Activated CD4-positive, alpha-beta memory T cell treated with anti-CD3 and anti-CD28 coated beads, Interleukin-2, amount 10 ng/mL, durations not matched to agents 7 days and 5 days (primary cell): ENCODE results near the gene GPR146. TPM values are rescaled to one million over a fixed set of nuclear protein-coding genes. Genes with fewer than 3 reads are reported as not detected.

ENCODE experiments used
- CTCF ChIA-PET: fragments of 350-600 bp; sonication (Branson Sonifier 250); formaldehyde crosslinking; loops from one replicate; lab custom pipeline; 2021; ENCODE audit warnings: antibody characterized with exemption, inconsistent platforms; lab: Charles Lee
- POLR2A ChIA-PET: fragments of 350-600 bp; sonication (Branson Sonifier 250); formaldehyde crosslinking; loops from one replicate; lab custom pipeline; 2021; ENCODE audit warnings: antibody characterized with exemption; lab: Charles Lee
- DNase-seq: peaks from one replicate; pipeline ENCODE4 v3.0.0-alpha.2; 2020
- H3K27ac Mint-ChIP-seq: one replicate; pipeline ENCODE4 v1.8.0; 2021; ENCODE audit warnings: mild to moderate bottlenecking, mixed read lengths
- H3K27me3 Mint-ChIP-seq: one replicate; pipeline ENCODE4 v1.8.0; 2021; ENCODE audit warnings: mixed read lengths
- H3K36me3 Mint-ChIP-seq: one replicate; pipeline ENCODE4 v1.8.0; 2021; ENCODE audit warnings: low read depth, mixed read lengths
- H3K4me1 Mint-ChIP-seq: one replicate; pipeline ENCODE4 v1.8.0; 2021; ENCODE audit warnings: mixed read lengths
- H3K4me3 Mint-ChIP-seq: one replicate; pipeline ENCODE4 v1.8.0; 2021; ENCODE audit warnings: mild to moderate bottlenecking, mixed read lengths
- H3K9me3 Mint-ChIP-seq: one replicate; pipeline ENCODE4 v1.8.0; 2021; ENCODE audit warnings: mixed read lengths
- total RNA-seq, 2 experiments: library from RNA; stranded (reverse); gene quantifications; one replicate each; pipeline ENCODE4 v1.2.3, GENCODE V29; 2021

Gene GPR146
- total RNA-seq, 2 experiments from 2014 or later: 10.0 to 10.1 TPM

DNA sequence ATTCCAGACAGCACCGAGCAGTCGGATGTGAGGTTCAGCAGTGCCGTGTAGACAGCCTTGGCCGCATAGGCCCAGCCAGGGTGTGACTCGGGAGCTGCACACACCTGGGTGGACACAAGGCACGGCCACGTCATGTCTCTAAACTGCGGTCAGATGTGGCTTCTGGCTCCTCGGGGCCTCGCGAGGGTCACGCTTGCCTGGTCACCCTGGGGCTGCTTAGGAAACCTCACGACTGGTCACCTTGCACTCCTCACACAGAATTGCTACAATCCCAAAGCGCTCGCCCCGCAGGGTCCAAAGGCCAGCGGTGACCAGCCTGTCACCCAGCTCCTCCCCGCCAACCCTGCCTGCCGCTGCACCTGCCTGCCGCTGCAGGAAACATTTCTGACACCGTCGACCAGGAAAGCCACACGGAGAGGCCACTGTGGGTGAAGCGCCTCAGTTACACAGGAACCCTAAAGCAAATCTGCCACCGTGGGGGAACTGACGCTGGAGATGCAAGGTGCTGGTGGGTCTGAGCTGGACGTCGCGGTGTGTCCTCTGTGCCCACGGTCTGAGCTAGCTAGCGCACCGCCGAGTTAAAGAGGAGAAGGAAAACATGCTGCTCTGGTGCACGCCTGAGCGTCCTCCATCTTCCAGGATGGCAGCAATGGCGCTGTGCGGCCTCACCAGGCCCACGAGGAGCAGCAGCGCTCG lies 48.6 kb downstream of the GPR146 start:
- Mint-ChIP-seq H3K36me3 (no peaks in the 10 kb centered on the region), H3K27me3 (no peaks in the 10 kb centered on the region), H3K4me1 (no peaks in the 10 kb centered on the region), H3K9me3 (no peaks in the 10 kb centered on the region), H3K27ac (no peak overlapping the region), H3K4me3 (no peak overlapping the region)
- no peak for DNase-seq
- CTCF ChIA-PET: no interaction called here
- POLR2A ChIA-PET: no interaction called here

- Mint-ChIP-seq H3K4me3 (no peak overlapping the region), H3K9me3 (no peaks in the 10 kb centered on the region), H3K4me1 (no peaks in the 10 kb centered on the region), H3K27ac (no peak overlapping the region), H3K36me3 (no peaks in the 10 kb centered on the region), H3K27me3 (no peaks in the 10 kb centered on the region)
- no peak for DNase-seq
- CTCF ChIA-PET: no interaction called here
- POLR2A ChIA-PET: interaction anchor here (0.7 kb wide), 1 partner anchor 99 kb away, joined by 3 read pairs; no protein-coding TSS in a partner anchor
Measured at GRCh38 chr7:1093502-1093843, 49.1 kb downstream of the GPR146 start.

DNA sequence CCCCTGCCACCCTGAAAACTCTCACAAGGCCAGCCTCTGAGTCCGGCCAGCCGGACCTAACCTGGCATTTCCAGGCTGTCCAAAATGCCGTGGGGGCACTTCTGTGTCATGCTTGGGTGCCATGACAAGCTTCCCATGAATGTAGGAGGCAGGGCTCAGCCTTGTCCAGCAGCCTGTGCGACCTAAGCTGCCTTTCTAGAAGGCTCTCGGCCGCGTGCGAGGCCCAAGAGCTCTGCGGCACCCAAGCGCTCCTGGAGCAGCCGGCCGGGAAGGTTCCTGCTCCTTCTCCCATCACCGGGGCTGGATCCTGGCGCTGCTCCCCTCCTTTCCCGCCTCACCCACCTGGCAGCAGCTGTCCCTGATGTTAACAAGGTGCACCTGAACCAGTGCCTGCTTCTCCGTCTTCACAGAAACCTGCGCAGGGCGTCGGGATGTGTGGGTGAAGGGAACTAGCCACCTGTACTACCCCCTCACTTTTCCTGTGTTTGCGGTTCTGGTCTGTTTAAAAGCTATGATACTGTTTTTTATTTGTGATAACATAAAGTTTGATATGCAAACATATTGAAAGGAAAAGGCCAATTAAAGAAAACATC lies 49.7 kb downstream of the GPR146 start:
- CTCF ChIA-PET: interaction anchor here (0.6 to 1.0 kb wide), 3 partner anchors 9 to 139 kb away, joined by 3 to 5 read pairs (median 3); no protein-coding TSS in a partner anchor

GRCh38 chr7:1094870-1095269 lies 50.5 kb downstream of the GPR146 start:
- ChIA-PET POLR2A (no interaction called here), CTCF (interaction anchor here (1.0 kb wide), 1 partner anchor 9 kb away, joined by 3 read pairs; no protein-coding TSS in a partner anchor)
- Mint-ChIP-seq H3K27me3 (no peaks in the 10 kb centered on the region), H3K4me3 (no peak overlapping the region), H3K36me3 (no peaks in the 10 kb centered on the region), H3K9me3 (no peaks in the 10 kb centered on the region), H3K4me1 (no peaks in the 10 kb centered on the region), H3K27ac (no peak overlapping the region)
- no peak for DNase-seq

More for the DNA sequence above, 49.7 kb downstream of the GPR146 start:
- Mint-ChIP-seq H3K27me3 (no peaks in the 10 kb centered on the region), H3K4me3 (no peak overlapping the region), H3K4me1 (no peaks in the 10 kb centered on the region), H3K27ac (no peak overlapping the region), H3K9me3 (no peaks in the 10 kb centered on the region), H3K36me3 (no peaks in the 10 kb centered on the region)
- no peak for DNase-seq
- POLR2A ChIA-PET: interaction anchor here (0.7 kb wide), 1 partner anchor 99 kb away, joined by 3 read pairs; no protein-coding TSS in a partner anchor

- H3K9me3 Mint-ChIP-seq: no peaks in the 10 kb centered on the region
- H3K27ac Mint-ChIP-seq: no peak overlapping the region
- H3K36me3 Mint-ChIP-seq: no peaks in the 10 kb centered on the region
- H3K4me1 Mint-ChIP-seq: no peaks in the 10 kb centered on the region
- no peak for DNase-seq
- ChIA-PET POLR2A (no interaction called here), CTCF (no interaction called here)
- no peak overlapping the region for H3K4me3 Mint-ChIP-seq
- no peaks in the 10 kb centered on the region for H3K27me3 Mint-ChIP-seq
Measured at GRCh38 chr7:1095621-1096155, 51.3 kb downstream of the GPR146 start.

DNA sequence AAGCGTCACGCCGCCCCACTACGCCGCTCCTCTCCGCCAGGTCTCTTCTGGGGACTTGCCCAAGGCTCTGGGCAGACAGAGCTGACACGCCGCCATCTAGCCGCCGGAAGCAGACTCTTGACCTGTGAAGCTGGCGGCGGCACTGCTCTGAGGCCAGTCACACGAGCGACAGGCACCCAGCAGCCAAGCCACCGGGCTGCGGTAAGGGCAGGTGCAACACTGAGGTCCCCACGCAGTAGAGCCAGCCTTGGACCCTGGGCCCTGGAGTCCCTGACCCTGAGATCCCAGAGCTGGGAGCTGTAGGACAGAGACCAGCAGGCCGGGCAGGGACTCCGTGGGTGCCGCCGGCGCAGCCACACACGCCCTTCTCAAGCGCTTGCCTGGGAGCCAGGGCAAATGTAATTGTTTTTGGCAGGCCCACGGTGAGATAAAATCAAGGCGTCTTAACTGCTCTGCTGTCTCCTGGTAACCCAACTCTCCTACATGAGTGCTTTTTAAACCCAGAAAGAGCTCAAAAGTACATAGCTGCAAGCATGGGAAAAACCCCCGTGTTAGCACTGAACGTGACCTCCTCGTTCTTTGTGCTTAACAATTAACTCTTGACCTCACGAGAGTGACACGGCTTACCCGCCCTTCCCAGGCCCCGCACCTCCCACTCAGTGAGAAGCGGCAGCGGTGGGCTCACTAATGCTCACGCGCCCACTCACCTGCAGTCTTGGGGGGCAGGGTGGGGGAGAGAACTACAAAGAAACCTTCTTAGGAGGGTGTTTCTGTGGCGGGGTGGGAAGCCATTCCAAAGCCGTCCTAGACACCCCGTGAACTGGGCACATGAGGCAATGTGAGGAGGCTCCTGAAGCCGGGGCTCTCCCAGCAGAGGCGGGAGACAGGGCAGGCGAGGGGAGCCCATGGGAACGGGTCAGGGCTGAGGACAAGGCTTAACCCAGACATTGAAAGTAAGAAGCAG lies 52.1 kb downstream of the GPR146 start:
- Mint-ChIP-seq H3K27me3 (no peaks in the 10 kb centered on the region), H3K36me3 (no peaks in the 10 kb centered on the region), H3K4me3 (no peak overlapping the region), H3K9me3 (no peaks in the 10 kb centered on the region), H3K27ac (no peak overlapping the region), H3K4me1 (no peaks in the 10 kb centered on the region)
- POLR2A ChIA-PET: no interaction called here
- DNase-seq: no peak
- CTCF ChIA-PET: interaction anchor here (1.3 kb wide), 1 partner anchor 9 kb away, joined by 3 read pairs; the partner anchor contains the start of gene GPER1

- no peak for DNase-seq
- Mint-ChIP-seq H3K27ac (no peak overlapping the region), H3K4me3 (no peak overlapping the region), H3K9me3 (no peaks in the 10 kb centered on the region), H3K27me3 (no peaks in the 10 kb centered on the region), H3K4me1 (peaks cover 3% of the 10 kb centered on the region), H3K36me3 (no peaks in the 10 kb centered on the region)
- POLR2A ChIA-PET: no interaction called here
- CTCF ChIA-PET: interaction anchor here (1.3 kb wide), 1 partner anchor 9 kb away, joined by 3 read pairs; the partner anchor contains the start of gene GPER1
Measured at GRCh38 chr7:1097120-1097504, 52.8 kb downstream of the GPR146 start.

DNA sequence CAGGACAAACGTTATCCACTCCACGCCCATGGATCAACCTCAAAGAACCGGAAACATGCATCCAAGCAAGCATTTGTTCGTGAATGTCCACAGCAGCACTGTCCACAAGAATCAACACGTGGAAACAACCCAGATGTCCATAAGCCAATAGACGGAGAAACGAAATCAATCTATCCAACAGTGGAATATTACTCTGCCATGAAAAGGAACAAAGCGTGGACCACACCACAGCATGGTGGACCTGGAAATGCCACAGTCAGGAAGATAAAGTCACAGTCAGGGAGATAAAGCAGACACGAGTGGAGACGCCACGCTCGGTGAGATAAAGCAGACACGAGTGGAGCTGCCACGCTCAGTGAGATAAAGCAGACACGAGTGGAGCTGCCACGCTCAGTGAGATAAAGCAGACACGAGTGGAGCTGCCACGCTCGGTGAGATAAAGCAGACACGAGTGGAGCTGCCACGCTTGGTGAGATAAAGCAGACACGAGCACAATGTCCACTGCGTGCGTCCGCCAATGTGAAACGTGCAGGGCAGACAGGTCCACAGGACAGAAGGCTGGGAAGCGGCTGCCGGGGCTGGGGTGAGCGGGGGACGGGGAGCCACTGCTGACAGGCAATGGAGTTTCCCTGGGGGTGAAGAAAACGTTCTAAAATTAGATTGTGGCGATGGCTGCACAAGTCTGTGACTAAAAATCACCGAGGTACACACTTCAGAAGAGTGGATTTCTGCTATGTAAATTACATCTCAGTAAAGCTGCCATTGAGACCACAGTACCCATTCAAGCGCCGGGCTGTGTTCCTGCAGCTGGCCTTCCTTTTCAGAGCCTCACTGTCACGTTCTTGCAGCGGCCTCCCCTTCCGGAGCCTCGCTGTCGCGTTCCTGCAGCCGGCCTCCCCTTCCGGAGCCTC lies 54.2 kb downstream of the GPR146 start:
- no peak overlapping the region for H3K4me3 Mint-ChIP-seq
- ChIA-PET POLR2A (no interaction called here), CTCF (interaction anchor here (0.9 kb wide), 1 partner anchor 124 kb away, joined by 3 read pairs; the partner anchor contains the start of gene COX19)
- no peak for DNase-seq
- H3K9me3 Mint-ChIP-seq: no peaks in the 10 kb centered on the region
- no peak overlapping the region for H3K27ac Mint-ChIP-seq
- no peaks in the 10 kb centered on the region for H3K36me3 Mint-ChIP-seq
- peaks cover 16% of the 10 kb centered on the region for H3K4me1 Mint-ChIP-seq
- H3K27me3 Mint-ChIP-seq: no peaks in the 10 kb centered on the region

- H3K4me3 Mint-ChIP-seq: no peak overlapping the region
- no peaks in the 10 kb centered on the region for H3K36me3 Mint-ChIP-seq
- H3K27ac Mint-ChIP-seq: no peak overlapping the region
- ChIA-PET CTCF (interaction anchor here (0.7 to 1.3 kb wide), 3 partner anchors 16 to 124 kb away, joined by 3 read pairs; partner anchors contain the start of gene COX19), POLR2A (no interaction called here)
- no peak for DNase-seq
- H3K9me3 Mint-ChIP-seq: no peaks in the 10 kb centered on the region
- H3K27me3 Mint-ChIP-seq: no peaks in the 10 kb centered on the region
- H3K4me1 Mint-ChIP-seq: peaks cover 18% of the 10 kb centered on the region
Measured at GRCh38 chr7:1099154-1099542, 54.8 kb downstream of the GPR146 start.

- CTCF ChIA-PET: interaction anchor here (0.7 to 1.3 kb wide), 3 partner anchors 16 to 125 kb away, joined by 3 read pairs; partner anchors contain the start of gene COX19
- Mint-ChIP-seq H3K4me1 (peaks cover 23% of the 10 kb centered on the region), H3K4me3 (no peak overlapping the region)
Measured at GRCh38 chr7:1099637-1100036, 55.3 kb downstream of the GPR146 start.

DNA sequence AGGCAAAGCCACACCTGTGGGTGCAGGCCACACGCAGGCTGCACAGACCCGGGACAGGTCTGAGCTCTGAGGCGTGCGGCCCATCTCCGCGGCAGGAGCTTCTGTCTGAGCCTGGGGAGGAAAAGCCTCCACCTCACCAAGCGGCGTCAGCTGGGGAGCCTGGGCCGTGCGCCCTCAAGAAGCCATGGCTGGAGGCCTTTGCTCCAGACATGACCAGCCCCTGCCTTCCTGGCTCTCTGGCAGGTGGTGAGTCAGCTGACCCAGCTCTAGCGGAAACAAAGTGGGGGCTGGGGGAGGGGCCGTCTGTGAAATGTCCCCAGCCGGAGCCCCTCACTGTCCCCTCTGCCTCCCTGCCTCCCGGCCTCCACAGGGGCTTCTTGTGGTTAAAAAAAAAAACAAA lies 56.0 kb downstream of the GPR146 start:
- peaks cover 28% of the 10 kb centered on the region for H3K4me1 Mint-ChIP-seq
- no peaks in the 10 kb centered on the region for H3K9me3 Mint-ChIP-seq
- POLR2A ChIA-PET: no interaction called here
- CTCF ChIA-PET: interaction anchor here (1.3 kb wide), 1 partner anchor 75 kb away, joined by 3 read pairs; no protein-coding TSS in a partner anchor
- no peak overlapping the region for H3K4me3 Mint-ChIP-seq
- no peaks in the 10 kb centered on the region for H3K27me3 Mint-ChIP-seq
- no peaks in the 10 kb centered on the region for H3K36me3 Mint-ChIP-seq
- H3K27ac Mint-ChIP-seq: no peak overlapping the region
- no peak for DNase-seq

More at GRCh38 chr7:1099637-1100036, 55.3 kb downstream of the GPR146 start:
- Mint-ChIP-seq H3K36me3 (no peaks in the 10 kb centered on the region), H3K9me3 (no peaks in the 10 kb centered on the region), H3K27ac (no peak overlapping the region), H3K27me3 (no peaks in the 10 kb centered on the region)
- POLR2A ChIA-PET: no interaction called here
- DNase-seq: no peak
